HEK293T (cell line): ENCODE data around the gene MORN1.

ENCODE experiments used
- BHLHE40 ChIP-seq: fragments of 450-650 bp; IDR thresholded peaks from 2 replicates; pipeline ENCODE4 v1.6.1; 2016; ENCODE audit warnings: mild to moderate bottlenecking, moderate library complexity, borderline replicate concordance
- CTBP1 ChIP-seq: fragments of 450-650 bp; IDR thresholded peaks from 2 replicates; pipeline ENCODE4 v1.6.1; 2016; ENCODE audit warnings: borderline replicate concordance
- FOXA1 ChIP-seq: fragments of 450-650 bp; IDR thresholded peaks from 2 replicates; pipeline ENCODE4 v1.6.1; 2016; ENCODE audit warnings: mild to moderate bottlenecking
- L3MBTL2 ChIP-seq: fragments of 450-650 bp; conservative IDR thresholded peaks from 2 replicates; pipeline ENCODE4 v1.6.1; 2016; ENCODE audit warnings: mild to moderate bottlenecking
- NFRKB ChIP-seq: fragments of 450-650 bp; IDR thresholded peaks from 2 replicates; pipeline ENCODE4 v1.6.1; 2016; ENCODE audit warnings: mild to moderate bottlenecking, moderate library complexity
- PKNOX1 ChIP-seq: fragments of 450-650 bp; IDR thresholded peaks from 2 replicates; pipeline ENCODE4 v1.6.1; 2016
- SP1 ChIP-seq: fragments of 450-650 bp; IDR thresholded peaks from 2 replicates; pipeline ENCODE4 v1.6.1; 2017
- SUZ12 ChIP-seq: fragments of 450-650 bp; IDR thresholded peaks from 2 replicates; pipeline ENCODE4 v1.6.1; 2016; ENCODE audit warnings: mild to moderate bottlenecking
- ZNF384 ChIP-seq: fragments of 450-650 bp; IDR thresholded peaks from 2 replicates; pipeline ENCODE4 v1.6.1; 2016

- TF ChIP-seq PKNOX1 (no peak), CTBP1 (no peak), SP1 (no peak), SUZ12 (no peak), BHLHE40 (no peak), L3MBTL2 (no peak), ZNF384 (no peak), FOXA1 (no peak), NFRKB (no peak)
These were observed 69.2 kb downstream of the MORN1 start for GRCh38 chr1:2322065-2322571.
